ENCODE results near the gene CFAP100.

DNA sequence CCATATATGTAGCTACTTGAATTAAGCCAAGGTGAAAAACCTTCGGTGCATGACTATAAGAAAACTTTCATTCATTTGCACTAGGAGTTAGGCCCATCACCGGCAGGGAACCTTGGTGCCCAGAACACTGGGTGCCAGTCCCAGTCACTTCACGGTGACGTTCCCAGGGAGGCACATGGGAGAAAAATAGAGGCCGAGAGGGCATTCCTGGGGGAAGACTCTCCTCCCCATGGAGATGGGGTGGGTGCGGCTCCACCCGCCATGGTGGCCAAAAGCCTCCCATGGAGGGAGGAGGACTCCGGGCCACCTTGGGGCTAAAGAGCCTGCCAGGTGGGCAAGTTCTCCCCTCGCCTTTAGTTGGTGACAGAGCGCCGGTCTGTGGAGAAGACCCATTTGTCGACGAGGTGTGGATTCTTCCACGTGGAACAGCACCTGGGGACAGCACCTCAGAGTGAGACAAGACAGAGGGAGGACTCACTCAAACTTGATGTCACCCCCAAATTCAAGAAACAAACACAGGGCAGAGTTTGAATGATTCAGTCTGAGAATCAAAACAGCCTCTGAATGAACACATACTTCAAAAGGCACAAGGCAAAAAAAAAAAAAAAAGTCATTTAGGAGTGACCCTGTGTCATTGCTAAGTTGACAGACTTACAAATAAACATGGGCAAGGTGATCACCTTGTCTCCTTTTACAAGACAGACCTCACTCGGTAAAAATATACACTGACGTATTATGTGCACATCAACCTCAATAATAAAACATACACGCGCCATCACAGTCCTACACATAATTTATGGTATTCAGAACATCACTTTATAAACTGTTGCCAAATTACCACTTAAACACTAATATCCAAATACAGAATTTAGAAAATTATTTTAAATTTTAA is 42.4 kb downstream of the CFAP100 start:
- TF ChIP-seq TEAD4 (IDR thresholded peaks at IDR 0.05) (no peak), REST (IDR thresholded peaks at IDR 0.05; ENCODE audit: low read depth) (no peak), FOXM1 (IDR thresholded peaks at IDR 0.05; ENCODE audit: borderline replicate concordance, low read depth) (no peak), YY1 (IDR thresholded peaks at IDR 0.05; ENCODE audit: low read depth) (no peak), ZBTB7A (IDR thresholded peaks at IDR 0.05; ENCODE audit: low read depth) (no peak), RAD21 (IDR thresholded peaks at IDR 0.05; ENCODE audit: low read depth) (no peak), CREB1 (IDR thresholded peaks at IDR 0.05; ENCODE audit: low read depth) (no peak), TAF1 (IDR thresholded peaks at IDR 0.05; ENCODE audit: low read depth) (no peak), EP300 (IDR thresholded peaks at IDR 0.05; ENCODE audit: borderline replicate concordance) (no peak), CEBPB (IDR thresholded peaks at IDR 0.05) (no peak), EGR1 (IDR thresholded peaks at IDR 0.05) (no peak), USF1 (IDR thresholded peaks at IDR 0.05) (no peak), TCF12 (IDR thresholded peaks at IDR 0.05; ENCODE audit: low read depth) (no peak)
- TF ChIP-seq, protein P1, sequence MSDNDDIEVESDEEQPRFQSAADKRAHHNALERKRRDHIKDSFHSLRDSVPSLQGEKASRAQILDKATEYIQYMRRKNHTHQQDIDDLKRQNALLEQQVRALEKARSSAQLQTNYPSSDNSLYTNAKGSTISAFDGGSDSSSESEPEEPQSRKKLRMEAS (IDR thresholded peaks at IDR 0.05), result no peak

Data from Ishikawa (cell line).